Measurements from ENCODE around the gene TRPC4. TPM values are rescaled to one million over a fixed set of nuclear protein-coding genes. Genes with fewer than 3 reads are reported as not detected.
"Not testable (repeated sequence)": the region's sequence is repeated elsewhere in the genome, so short reads cannot be mapped to it uniquely, and the experiment has no call there.

Gene TRPC4
- total RNA-seq, 1 experiment from 2014 or later: 0.26 TPM

DNA sequence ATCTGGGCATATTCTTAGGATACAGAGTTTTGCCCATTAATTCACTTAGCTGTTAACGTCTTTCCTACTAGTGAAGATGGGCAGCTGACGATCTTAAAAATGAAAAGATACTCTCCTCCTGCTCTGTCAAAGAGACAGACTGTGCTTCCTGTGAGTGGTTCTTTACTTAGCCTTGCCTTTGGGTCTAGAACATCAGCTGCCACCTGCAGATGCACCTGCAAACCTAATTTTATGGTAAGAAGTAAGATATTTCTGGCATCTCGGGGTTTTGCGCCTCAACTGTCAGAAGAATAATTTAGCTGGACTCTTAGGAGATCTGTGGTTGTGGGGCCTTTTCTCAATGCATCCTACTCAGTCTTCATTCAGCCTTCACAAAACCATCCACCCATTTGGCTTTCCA is 36.2 kb downstream of the TRPC4 start:
- DNase-seq (ENCODE audit: low read depth): no peak

DNA sequence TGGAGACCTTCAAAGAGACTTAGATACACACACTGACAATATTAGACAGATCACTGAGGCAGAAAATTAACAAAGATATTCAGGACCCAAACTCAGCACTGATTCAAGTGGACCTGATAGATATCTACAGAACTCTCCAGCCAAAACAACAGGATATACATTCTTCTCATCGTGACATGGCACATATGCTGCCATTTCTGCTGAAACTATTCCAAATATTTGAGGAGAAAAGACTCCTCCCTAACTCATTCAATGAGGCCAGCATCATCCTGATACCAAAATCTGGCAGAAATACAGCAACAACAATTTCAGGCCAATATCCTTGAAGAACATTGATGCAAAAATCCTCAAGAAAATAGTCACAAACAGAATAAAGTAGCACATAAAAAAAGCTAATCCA is 53.3 kb downstream of the TRPC4 start:
- no peak for DNase-seq (ENCODE audit: low read depth)

DNA sequence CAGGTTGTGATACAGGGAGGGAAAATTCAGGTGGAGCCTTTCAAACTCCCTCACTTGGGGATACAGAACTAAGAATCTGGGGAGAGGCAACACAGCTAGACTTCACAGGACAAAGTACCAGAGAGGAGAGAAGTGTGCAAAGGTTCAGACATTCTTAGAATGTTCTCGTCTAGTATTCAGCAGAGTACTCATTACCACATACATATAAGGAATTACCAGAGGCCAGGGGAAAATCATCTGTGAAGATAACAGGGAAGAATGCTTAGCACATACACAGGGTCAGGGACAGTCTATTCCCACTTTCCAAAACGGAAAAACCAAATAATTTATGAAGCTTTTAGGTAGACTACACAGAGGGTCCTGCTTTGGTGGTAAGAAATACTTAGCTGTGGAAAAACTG is 58.1 kb downstream of the TRPC4 start:
- no peak for DNase-seq (ENCODE audit: low read depth)

DNA sequence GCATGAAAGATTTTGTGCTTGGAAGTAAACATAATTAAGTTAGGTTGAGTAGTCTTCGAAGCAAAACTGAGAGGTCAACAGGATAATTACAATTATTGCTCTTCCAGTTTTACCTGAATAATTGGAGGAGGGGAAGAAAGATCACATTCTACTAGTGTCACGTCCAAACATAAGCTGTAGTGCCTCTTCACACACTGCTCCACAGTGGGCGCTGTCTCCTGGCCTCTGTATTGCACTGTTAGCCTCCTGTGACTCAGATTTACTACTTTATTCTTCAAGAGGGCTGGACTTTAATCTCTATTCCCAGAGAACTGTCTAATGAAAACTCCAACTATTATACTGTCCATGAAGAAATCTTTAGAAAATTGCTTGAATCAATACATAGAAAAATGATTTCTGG is 62.9 kb downstream of the TRPC4 start:
- peak; percentile 7 for DNase-seq (ENCODE audit: low read depth)

DNA sequence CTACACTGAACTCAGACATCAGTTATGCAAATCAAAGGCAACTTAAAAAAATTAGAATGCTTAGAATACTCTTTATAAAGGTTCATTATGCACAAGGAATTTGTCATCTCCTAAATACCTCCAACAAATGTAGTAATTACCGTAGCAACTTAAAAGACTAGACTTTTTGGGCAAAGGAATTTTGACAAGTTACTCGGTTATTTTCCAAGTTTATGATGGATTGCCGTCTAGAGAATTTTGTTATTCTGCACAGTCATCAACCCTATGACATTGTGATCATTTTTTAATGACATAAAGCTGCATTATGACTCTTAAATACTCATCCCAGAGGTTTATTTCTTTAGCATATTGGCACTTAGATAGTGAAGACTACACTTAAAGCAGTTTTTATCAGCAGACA is 71.9 kb downstream of the TRPC4 start:
- DNase-seq (ENCODE audit: low read depth): no peak

DNA sequence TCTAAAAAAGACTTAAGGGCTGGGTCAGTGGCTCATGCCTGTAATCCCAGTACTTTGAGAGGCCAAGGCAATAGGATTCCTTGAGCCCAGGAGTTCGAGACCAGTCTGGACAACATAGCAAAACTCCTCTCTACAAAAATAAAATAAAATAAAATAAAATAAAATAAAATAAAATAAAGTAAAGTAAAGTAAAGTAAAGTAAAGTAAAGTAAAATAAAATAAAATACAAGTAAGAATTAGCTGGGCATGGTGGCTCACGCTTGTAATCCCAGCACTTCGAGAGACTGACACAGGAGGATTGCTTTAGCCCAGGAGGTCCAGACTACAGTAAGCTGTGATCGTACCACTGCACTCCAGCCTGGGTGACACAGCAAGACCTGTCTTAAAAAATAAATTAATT is 72.8 kb downstream of the TRPC4 start:
- DNase-seq (ENCODE audit: low read depth): not testable (repeated sequence)

DNA sequence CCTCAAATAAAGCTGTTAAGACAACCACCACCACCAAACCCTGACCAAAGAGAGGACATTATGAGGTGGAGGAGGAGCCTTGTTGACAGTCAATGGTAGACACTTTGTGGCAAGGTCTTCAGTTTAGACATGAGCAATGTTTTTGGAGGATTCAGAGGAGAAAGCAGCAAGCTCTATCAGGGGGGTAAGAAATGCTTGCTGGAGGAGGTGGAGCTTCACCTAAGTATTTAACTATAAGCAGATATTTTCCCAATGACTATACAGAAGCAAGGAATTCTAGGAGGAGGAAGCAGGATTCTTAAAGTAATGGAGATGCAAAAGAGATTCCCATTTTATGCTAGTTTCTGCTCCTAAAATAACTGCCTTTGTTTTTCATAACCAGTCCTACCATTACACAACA is 74.2 kb downstream of the TRPC4 start:
- no peak for DNase-seq (ENCODE audit: low read depth)

DNA sequence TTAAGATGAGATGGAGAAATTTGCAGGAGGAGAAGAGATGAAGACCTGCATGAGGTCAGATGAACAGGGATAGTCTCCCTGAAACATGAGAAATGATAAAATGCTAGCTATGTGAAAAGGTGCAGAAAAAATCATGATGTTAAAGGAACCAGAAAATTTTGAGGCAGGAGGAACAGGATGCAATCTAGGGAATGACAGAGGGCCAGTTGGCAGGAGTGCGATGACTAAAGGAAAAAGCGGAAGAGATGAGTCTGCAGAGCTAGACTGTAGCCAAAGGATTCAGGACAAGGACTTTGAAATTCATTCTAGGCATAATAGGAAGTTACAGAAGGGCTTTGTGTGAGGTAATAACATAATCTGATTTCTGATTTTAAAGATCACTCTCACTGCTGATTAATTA is 77.9 kb downstream of the TRPC4 start:
- DNase-seq (ENCODE audit: low read depth): peak; percentile 23

DNA sequence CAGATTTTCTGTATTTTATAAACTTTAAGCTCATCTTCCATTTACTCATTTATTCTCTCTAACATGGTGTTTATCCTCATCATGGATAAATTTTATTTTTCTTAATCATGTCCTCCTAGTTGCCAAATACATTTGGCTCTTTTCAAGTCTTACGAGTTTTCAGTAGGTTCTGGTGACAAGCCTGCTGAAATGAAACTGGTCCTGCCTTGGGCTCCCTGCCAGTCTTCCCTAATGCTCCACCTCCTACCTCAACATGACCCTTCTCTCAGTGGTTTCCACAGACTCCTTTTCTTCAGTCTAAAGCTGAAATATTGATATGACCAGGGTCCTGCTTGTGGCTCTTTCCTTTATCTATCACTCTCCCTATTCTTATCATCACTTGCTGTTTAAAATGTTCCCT is 81.2 kb downstream of the TRPC4 start:
- DNase-seq (ENCODE audit: low read depth): no peak

DNA sequence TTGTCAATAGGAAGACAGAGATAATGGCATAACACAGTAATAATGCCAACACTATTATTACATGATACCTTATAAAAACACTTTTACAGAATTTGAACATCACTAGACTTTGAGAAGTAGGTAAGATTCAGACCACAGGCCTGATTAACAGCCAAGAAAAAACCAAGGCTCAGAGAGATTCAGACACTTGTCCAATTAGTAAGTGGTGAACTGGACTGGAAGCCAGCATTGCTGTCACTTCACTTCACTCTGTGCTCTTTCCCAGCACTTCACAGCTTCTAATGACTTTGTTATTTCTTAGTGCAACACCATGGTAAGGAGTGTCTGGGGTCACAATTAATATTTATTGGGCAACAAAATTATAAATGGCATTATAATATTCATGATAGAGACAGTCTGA is 91.9 kb downstream of the TRPC4 start:
- no peak for DNase-seq (ENCODE audit: low read depth)

DNA sequence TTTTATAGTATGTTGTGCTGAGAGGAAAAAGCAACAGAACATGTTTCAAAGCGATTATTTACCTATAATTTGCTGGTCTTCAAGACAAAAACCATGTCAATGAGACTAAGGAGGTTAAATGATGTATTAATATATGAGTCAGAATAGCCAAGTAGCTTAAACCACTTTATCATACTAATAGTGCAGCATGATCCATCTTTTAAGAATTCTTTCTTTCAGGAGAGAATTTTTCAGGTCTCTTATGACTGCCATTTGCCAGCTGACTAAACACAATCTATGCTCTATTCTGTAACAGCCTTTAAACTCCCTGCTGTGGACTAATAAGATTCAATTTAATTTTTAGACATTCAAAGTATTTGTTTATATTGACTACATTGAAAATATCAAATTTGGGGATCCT is 93.7 kb downstream of the TRPC4 start:
- DNase-seq (ENCODE audit: low read depth): no peak

DNA sequence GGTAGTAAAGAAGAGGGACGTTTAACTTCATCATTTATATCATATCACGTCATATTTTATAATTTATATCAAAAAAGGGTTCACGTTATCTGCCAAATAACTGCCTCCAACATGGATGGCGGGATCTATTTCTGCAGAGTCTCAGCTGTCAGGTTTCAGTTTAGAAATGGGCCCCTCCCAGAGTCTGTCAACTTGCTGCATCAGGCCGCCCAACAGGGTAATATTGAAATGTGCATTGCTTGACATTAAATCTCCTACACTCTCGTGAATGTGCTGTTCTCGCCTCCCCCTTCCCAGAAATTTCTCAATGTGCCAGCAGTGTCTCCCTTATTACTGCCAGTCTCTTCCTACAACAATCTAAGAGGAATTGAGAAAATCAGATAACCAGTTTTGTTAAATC is 96.9 kb downstream of the TRPC4 start:
- DNase-seq (ENCODE audit: low read depth): no peak

DNA sequence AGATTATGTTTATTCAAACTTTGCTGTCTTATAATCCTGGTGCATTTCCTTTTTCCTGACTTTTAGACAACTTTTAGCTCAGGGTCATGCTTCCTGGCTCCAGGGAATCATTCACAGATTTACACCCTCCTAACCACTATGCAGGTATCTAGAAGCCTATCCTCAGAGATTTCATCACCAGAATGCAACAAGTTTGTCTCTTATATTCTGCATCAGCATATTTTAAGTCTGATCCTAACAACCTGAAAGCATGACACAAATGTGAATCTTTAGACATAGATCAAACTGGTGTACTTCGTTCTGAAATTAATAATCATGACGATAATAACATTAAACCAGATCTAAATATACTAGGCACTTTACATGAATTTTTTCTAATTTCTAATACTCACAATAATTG is 100.0 kb downstream of the TRPC4 start:
- DNase-seq (ENCODE audit: low read depth): no peak

DNA sequence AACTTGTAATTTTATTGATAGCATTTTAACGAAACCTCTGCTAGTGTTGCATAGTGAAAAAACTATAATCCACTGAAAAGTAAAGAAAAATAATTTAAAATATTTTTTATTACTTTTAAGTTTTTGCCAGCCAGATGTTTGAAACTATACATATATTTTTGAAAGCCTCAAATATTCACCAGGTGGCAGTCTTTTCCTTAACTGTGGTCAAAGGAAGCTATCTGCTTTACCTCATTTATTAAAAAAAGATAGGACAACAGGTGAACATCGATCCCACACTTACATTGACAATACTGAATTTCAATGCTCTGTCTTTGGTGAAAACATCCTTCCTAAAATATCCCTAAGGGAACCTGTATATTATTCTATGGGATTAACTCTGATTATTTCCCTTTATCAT is 100.5 kb downstream of the TRPC4 start:
- DNase-seq (ENCODE audit: low read depth): no peak

DNA sequence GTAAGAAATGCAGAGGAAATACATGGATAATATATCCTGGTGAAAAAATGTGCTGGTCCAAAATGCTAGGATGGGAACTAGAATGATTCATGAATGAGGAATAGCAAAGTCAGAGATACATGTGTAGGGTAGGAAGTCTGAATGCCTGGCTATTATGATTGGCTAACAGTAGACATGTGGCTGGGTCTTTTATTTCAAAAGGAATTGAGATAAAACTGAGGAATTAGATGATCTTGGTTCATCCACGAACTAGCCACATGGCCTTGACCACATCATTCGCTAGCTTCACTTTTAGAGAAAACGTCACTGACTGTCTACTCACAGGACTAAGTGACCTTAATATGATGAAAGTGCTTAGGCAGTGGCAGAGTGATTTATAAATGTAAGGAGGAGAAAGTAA is 103.1 kb downstream of the TRPC4 start:
- no peak for DNase-seq (ENCODE audit: low read depth)

DNA sequence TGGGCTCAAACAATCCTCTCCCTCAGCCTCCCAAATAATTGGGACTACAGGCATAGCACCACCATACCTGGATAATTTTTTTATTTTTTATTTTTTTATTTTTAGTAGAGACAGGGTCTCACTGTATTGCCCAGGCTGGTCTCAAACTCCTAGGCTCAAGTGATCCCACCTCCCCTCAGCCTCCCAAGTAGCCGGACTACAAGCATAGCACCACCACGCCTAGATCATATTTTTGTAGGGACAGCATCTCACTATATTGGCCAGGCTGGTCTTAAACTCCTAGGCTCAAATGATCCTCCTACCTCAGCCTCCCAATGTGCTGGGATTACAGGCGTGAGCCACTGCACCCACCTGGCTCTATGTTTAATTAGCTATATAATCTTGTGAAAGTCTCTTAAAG is 114.2 kb downstream of the TRPC4 start:
- DNase-seq (ENCODE audit: low read depth): no peak

DNA sequence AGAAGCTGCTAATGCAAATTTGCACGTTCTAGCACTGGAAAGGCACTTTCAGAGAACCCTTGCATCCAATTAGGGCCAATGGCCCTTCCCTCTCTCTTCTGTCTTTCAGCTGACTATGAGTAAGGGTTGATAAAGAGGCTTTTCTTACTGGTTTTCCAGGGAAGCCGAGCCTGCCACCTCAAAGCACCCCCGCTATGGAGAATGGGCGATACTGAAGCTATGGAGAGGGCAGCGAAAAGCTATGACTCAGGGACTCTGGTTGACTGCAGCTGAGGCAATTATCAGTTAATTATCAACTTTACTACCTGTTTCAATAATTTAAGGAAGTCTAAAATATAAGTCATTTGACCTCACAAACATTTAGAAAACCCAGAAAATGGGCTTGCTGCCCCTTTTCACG is 115.8 kb downstream of the TRPC4 start:
- DNase-seq (ENCODE audit: low read depth): no peak

DNA sequence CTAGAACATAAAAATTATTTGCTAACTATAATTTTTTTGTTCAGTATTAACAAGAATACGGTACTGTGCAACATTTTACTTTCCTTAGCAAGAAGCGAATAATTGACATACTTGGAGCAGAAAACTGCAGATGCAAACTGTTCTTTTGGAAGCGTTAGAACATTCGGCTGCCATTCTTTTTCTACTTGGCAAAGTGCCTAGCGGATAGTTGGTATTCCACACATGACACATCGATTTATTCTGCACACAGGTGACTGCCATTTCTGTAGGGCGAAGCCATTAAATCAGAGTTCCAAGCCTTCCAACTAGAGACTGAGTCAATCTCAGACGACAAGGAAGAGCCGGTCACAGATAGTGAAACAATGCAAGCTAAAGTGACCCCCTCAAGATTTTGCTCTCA is 117.4 kb downstream of the TRPC4 start:
- DNase-seq (ENCODE audit: low read depth): no peak

DNA sequence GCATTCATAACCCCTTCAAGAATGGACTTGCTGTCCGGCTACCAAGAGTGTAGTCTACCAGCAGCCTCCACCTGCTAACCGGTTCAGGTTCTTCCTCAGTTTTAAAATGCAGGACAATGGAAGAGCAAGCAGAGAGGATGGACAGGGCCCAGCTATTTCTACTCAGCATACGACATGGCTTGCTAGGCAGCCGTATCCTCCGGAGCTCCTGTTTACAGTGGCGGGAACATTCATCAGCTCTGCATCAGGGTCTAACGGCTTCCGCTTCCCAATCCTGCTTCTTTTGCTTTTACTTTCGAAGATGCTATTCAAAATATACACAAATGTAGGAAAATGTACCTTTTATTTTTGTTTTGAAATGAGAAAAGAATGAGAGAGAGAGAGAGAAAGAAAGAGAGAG is 118.5 kb downstream of the TRPC4 start:
- no peak for DNase-seq (ENCODE audit: low read depth)

DNA sequence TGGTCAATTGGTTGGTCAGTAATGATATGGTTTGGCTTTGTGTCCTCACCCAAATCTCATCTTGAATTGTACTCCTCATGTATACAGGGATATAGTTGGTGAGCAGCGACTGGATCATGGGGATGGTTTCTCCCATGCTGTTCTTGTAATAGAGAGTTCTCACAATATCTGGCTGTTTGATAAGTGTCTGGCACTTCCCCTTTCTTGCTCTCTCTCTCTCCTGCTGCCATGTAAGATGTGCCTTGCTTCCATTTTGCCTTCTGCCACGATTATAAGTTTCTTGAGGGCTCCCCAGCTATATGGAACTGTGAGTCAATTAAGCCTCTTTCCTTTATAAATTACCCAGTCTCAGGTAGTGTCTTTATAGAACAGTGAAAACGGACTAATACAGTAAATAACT is 120.7 kb downstream of the TRPC4 start:
- no peak for DNase-seq (ENCODE audit: low read depth)

DNA sequence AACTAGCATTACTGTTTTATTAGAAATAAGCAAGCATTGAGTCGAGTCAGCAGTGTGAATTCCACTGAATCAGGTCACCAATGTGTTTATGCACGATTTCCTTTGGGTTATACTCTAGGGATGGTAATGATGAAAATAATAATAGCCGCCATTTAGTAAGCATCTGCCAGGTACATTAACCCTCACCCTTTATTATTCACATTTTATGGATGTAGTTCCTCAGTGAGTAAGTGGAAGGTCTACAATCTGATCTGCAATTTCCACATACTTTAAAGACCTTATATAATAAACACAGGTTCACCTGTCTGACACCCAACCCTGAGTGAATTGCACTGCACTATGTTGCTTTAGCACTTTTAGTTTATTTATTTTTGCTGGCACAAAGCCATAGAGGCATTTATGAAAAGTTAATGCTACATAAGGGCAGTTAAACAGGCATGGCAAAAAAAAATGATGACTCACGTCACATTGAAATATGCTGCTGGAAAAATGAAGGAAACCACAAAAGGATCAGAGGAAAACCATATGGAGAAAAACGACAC is 122.4 kb downstream of the TRPC4 start:
- DNase-seq (ENCODE audit: low read depth): peak; percentile 73

DNA sequence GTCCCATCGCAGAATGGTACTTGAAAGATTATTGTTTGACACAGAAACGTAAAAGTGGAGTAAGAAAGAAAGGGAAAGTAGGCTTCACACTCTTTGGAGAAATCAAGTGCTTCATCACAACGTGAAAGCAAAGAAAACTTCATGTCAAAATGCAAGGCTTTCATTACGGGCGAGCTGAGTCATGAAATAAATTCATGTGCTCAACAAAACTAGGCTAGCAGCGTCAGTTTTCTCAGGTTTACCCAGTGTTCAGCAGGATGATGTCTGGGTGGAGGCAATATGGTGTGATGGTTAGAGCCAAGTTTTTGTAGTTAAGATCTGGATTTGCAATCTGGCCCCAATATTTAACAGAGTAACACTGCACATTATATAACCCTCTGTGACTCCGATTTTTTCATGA is 128.0 kb downstream of the TRPC4 start:
- DNase-seq (ENCODE audit: low read depth): no peak

DNA sequence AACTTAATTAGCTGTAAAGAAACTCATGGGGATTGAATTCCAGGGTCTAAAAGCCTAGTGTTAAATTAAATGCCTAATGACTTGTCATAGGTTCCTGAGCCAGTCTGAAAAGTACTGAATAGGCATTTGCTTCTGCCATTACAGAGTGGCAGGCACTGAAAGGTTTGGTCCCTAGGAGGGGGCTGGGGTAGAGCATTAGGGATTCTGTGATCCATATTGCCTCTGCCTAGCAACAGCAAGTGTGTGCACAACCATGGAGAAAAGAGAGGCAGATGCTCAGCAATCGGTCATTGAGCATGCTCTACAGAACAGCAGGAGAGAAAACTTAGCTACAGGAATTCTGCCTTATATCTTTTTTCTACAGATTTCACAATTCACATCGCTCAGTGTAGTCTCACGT is 133.5 kb downstream of the TRPC4 start:
- no peak for DNase-seq (ENCODE audit: low read depth)

DNA sequence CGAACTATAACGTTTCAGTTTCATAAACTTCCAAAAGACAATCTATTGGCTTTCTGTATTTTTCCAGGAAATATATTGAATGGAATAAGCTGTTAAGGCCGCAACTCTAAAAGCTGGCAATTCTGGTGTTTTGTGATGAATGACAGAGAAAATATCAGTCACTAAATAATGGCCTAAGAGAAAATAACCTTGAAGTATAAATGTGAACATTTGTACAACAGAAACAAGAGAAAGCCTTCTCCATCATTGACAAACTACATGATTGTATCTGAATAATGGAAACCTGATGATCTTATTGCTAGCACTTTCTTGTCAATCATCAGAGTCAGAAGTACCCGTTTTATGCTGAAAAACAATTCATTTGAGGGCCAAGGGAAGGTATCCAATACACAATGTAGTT is 134.3 kb downstream of the TRPC4 start:
- DNase-seq (ENCODE audit: low read depth): no peak
